GM19099 (cell line): Measurements from ENCODE around the gene PITPNM2.

ENCODE experiments used
- POLR2A ChIP-seq: IDR thresholded peaks from 3 replicates; pipeline ENCODE4 v1.6.1; 2011; ENCODE audit warnings: low read depth; ENCODE audit not compliant: insufficient read length; ENCODE audit errors: extremely low read depth

Gene PITPNM2

DNA sequence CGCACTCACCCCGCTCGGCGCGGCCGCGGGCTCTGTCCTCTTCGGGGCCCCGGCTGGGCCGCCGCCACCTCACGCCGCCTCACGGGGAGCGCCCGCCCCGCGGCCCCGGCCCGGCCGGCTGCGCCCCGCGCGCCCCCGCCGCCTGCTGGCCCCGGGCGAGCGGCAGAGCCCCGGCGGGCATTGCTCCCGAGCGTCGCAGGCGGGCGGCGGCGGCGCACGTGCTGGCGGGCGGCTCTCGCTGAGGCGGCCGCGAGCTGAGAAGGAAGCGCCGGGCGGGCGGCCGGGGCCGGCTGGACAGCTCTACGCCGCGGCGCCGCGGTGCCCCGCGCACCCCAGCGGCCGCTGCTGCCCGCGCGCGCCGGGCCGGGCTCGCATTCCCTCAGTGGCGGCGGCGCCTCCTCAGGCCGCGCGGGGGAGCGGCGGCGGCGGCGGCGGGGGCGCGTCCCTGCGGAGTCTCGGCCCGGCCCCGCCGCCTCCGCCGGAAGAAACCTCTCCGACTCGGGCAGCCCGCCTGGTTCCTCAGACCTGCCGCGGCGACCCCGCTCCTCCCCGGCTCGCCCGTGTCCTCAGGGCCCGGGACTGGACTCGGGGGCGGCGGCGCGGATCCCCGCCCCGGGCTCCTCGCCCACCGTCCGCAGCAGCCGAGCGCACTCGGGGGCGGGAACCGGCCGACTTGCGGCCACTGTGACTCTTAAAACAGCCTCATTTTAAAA lies at the start of gene PITPNM2:
PITPNM2 (minus strand) TSS at position 347 of the 713 bp plus-strand sequence. CDS start 116,500 bp downstream, outside the sequence.
- no peak for TF ChIP-seq POLR2A

DNA sequence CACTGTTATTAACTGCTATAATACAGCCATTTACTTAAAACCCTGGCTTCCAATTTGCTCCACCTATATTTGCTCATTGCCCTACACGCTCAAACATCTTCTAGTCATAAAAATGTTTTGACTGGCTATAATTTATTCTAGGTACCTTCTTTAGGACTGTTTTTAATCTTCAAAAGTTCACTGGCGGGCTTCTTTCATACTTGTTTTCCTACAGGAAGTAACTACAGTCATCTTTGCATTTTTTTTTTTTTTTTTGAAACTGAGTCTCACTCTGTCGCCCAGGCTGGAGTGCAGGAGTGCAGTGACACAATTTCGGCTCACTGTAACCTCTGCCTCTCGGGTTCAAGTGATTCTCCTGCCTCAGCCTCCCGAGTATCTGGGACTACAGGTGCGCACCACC lies 49.5 kb upstream of the PITPNM2 start:
- TF ChIP-seq POLR2A, result no peak

DNA sequence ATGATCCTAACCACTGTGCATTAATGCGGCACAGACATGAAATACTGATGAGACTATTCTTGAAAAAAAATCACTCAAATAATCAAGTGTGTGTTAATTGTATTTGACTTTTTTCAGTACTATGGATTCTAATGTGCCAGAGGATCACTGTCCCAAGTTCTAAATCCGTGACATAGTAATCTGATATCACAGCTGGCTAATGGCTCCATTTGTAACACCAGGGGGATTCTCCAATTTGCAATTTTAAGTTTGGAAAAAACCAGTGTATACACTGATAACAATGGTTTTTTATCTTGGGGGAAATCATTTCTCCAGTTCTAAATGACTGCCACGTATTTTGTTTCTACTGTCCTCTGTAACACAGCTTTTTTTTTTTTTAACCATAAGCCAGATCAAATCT lies 49.0 kb upstream of the PITPNM2 start:
- no peak for TF ChIP-seq POLR2A

DNA sequence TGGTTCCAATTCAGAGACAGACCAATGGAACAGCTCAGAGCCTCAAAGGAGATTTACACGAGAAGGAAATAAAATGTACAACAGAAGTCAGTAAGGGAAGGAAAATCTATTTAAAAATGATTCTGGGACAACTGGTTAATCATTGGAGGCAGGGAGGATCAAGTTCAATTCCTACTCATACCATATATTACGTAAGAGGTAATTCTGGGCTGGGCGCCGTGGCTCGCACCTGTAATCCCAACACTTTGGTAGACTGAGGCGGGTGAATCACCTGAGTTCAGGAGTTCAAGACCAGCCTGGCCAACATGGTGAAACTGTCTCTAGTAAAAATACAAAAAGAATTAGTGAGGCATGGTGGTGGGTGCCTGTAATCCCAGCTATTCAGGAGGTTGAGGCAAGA lies 36.7 kb upstream of the PITPNM2 start:
- TF ChIP-seq POLR2A, result no peak

DNA sequence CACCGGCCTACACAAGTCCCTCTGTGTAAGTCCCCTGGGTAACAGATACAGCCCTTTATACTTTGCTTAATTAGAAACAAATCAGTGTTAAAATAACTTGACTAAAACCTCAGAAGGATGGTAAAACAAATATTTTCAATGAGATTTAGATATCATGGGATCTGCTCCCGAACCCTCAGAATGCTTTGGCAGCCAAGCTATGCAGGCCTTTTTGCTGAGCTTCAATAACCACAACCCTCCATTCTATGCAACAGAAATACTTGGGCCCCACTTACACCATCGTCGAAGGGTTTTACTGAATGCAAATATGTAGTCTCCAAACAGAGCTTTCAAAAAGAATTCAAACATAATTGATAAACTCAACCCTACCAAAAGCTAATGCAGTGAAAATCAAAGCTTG lies 29.3 kb upstream of the PITPNM2 start:
- no peak for TF ChIP-seq POLR2A

DNA sequence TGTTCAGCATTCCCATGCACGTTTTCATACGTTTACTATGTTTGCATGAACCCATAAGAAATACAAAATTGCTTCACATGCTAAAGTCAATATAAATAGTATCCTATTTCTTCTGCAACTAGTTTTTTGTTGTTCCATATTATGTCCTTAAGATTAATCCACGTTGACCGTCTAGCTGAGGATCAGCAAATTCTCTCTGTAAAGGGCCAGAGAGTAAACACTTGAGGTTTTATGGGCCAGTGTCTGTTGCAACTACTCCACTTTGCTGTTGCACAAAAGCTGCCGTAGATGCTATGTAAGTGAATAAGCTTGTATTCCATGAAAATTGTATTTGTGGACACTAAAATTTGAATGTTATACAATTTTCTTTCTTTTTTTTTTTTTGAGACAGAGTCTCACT lies 21.1 kb upstream of the PITPNM2 start:
- no peak for TF ChIP-seq POLR2A

DNA sequence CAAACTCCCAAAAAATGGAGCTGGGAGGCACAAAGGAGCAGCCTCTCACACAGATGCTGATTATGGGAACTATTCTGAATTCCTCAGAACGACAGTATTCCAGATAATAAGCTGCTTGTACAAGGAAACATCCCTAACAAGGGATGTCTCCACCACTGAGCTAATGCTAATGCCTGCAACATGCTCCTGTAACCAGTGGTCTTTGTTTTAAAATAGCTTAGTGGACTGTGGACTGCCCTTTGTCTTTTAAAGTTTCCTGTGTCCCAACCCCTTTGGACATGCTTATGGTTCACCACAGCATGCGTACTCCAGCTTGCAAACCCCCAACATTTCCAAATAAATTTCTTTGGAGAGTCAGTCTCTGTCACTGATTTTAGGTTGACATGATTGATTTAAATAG lies 16.4 kb upstream of the PITPNM2 start:
- no peak for TF ChIP-seq POLR2A

DNA sequence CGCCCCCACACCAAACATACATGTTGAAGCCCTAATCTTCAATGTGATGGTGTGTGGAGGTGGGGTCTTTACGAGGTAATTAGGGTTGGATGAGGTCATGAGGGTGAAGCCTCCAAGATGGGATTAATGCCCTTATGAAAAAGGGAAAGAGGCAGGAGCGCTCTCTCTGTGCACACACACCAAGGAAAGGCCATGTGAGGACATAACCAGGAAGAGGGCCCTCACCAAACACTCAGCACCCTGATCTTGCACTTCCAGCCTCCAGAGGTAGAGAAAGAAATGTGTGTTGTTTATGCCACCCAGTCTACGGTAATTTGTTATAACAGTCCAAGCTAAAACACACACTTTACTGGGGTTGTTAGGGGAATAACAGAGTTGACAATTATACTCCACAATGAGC lies 14.6 kb upstream of the PITPNM2 start:
- no peak for TF ChIP-seq POLR2A

DNA sequence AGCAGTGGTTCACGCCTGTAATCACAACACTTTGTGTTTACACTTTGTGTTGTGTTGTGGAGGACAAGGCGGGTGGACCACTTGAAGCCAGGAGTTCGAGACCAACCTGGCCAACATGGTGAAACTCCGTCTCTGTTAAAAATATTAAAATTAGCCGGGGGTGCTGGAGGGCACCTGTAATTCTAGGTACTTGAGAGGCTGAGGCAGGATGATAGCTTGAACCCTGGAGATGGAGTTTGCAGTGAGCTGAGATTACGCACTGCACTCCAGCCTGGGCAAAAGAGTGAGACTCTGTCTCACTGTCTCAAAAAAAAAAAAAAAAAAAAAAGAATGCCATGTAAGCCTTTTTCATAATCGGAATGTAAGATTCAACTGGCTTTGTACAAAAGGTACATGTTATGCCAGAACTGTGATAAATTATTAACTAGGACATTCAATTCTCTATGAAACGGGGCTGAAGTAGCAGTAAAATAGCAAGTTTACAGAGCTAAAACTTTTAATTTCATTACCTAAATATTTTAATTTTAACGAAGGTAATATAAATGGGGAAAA lies 13.9 kb upstream of the PITPNM2 start:
- TF ChIP-seq POLR2A, result no peak

DNA sequence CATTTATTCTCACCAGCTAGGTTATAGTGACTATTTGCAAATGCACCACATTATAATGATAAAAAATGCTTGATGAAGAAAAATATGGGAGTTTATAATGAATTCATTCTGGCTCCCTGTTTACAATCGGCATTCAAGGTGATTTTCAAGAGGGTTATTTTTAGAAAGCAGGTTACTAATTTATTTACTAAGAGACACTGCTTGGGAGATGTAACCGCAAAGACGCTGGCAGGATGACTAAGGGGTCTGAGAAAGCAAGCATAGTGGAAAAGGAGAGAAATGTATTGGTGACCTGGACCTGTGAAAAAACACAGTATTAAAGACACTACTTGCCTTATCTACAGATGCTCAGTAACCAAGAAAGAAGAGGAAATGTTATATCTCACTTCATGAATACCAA lies 13.3 kb upstream of the PITPNM2 start:
- TF ChIP-seq POLR2A, result no peak

DNA sequence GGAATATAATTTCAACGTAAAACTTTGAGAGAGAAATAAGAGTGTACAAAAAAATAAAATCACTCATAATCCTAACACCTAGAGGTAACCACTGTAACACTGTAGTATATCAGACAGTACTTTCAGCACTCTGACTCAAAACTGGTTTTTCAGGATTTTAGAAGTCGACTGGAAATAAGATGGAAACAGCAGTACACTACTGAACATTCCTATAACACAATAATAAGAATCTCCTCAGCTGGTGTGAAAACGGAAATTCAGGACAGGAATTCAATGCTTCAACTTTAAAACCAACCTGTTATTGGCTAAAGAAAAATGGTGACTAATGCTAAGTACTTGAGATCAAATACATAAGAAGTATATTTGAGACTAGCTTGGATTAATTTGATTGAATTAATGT lies 12.3 kb upstream of the PITPNM2 start:
- TF ChIP-seq POLR2A, result no peak

DNA sequence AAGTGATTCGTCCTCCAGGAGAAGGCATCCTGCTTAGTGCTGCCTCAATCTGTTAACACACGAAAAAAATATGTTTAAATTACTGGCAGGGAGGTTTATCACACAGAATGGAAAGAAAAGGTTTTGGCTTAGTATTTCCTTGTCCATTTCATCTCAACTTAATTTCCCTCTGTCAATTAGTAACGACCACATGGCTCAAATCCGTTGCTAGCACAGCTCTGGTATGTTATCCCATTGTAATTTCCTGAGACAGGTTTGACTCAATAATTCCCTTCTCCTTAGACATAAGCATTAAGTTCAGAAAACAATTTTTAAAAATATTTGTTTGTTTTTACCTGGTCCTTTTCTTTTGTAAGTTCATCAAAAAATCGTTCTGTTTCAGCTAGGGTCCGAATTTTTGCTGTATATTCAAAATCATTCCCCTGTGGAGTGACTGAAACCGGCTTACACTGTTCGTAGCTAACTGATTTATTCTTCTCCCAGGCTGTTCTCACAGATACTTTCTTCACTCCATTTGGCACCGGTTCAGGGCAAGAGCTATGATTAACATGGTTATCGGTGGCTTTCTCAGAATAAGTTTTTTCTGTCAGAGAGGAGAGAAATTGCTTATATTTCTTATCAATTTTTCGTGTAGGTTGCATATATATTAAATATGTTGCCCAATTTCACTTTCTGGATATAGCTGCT lies 10.1 kb upstream of the PITPNM2 start:
- TF ChIP-seq POLR2A, result no peak

DNA sequence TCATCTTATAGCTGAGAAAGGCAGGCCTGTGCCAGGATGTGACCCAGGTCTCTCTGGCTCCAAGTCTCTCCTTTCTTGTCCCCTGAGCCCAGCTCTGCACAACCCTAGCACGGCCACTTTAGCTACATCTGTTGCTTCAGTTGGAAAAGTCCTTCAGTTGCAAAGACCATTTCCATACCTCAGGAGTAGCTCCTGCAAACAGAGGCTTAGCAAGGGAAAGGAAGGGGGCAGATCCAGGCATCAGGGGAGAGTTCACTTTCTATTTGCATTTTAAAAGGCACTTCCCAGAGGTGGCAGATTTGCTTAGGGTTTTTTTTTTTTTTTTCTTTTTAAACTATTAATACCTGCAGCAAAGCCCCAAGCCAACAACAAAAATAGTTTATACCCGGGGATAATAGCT lies 3.0 kb upstream of the PITPNM2 start:
- TF ChIP-seq POLR2A, result no peak

DNA sequence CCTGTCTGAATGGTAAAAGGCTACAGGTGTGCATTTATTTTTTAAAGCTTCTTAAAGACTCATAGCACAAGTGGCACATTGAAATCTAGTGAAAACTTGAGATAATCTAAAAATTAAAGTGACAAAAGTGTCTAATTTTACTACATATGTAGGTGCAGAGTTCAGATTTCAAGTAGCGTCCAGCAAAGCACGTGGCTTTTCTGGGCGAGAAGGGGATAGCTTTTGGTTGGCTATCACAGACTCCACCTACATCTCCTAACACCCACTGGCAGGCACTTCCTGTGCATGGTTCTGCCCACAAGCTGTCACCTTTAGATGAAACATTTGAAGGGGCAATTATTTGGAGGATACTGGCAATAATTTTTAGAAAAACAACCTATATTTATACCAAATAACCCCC lies 1.9 kb upstream of the PITPNM2 start:
- no peak for TF ChIP-seq POLR2A

DNA sequence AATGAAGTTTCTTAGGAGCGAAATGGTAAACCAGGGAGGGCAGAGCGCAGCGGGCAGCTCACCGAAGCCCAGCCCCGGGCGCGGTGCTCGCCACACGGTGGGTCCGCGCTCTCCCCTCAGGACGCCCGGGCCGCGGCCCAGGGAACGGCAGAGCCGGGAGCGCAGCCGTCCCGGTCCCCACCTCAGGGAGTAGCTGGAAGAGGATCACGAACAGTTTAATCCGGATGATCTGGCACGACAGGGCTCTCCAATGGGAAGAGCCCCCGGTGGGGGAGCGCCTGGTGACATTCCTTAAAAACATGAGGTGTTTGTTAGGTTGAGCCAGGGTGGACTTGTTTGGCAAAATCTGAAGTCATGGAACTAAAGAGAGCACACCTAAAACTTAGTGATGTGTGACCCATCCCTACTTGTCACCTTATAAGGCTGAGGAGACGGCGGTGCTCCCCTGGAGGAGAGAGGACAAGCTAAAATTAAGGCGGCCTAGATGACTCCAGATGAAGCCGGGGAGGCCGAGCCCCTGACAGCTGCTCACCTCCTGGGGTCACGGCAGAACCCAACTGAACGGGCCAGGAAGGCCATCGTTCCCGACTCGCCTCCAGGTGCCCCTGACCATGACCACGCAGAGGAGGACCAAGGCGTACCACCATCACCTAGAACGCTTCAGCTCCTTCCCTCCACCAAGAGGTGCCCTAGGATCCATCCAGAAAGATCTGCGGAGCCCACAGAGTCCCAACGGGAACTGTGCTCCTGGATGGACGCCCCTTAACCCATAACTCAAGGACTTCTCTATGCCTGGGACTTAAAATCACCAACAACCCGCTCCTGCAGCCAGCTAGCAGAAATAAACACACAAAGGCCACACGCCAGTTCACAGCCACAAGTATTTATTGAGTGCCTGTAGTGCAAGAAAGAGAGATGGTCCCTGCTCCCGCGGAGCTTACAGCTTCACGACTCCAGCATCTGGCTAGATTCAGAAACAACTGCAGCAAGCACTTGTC lies 866 bp upstream of the PITPNM2 start:
- no peak for TF ChIP-seq POLR2A
